ENCODE measurements around the gene CARD9. TPM values are rescaled to one million over a fixed set of nuclear protein-coding genes. Genes with fewer than 3 reads are reported as not detected.
A peak's percentile ranks its signal among the peaks of the same experiment; 100 is the strongest.

Gene CARD9
- total RNA-seq, 1 donor = 14.7 TPM

DNA sequence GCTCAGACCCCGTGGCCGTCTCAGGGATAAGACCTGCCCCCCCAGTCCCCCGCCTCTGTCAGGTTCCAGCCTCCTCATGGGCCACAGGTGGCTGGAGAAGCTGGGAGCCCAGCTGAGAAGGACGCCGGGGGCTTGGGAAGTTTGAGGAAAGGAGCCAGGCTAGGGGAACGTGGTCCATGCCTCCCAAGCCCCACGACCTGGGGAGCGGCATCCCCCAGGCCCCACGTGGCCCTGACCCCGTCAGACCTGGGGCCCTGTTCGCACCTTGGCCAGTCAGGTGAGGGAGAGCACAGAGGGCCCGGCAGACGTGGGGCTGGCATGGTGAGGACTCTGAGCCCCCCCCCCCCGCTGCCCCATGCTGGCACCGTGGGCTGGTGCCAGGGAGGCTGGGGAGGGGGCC, 42.4 kb downstream of the CARD9 start:
- TF ChIP-seq, protein P1, sequence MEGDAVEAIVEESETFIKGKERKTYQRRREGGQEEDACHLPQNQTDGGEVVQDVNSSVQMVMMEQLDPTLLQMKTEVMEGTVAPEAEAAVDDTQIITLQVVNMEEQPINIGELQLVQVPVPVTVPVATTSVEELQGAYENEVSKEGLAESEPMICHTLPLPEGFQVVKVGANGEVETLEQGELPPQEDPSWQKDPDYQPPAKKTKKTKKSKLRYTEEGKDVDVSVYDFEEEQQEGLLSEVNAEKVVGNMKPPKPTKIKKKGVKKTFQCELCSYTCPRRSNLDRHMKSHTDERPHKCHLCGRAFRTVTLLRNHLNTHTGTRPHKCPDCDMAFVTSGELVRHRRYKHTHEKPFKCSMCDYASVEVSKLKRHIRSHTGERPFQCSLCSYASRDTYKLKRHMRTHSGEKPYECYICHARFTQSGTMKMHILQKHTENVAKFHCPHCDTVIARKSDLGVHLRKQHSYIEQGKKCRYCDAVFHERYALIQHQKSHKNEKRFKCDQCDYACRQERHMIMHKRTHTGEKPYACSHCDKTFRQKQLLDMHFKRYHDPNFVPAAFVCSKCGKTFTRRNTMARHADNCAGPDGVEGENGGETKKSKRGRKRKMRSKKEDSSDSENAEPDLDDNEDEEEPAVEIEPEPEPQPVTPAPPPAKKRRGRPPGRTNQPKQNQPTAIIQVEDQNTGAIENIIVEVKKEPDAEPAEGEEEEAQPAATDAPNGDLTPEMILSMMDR (IDR thresholded peaks at IDR 0.05; ENCODE audit: insufficient read depth, low read depth, low read length) = no peak
- DNase-seq (ENCODE audit: low read depth) = no peak
- no peak overlapping the region for H3K4me3 ChIP-seq (ENCODE audit: low read depth, low read length)

DNA sequence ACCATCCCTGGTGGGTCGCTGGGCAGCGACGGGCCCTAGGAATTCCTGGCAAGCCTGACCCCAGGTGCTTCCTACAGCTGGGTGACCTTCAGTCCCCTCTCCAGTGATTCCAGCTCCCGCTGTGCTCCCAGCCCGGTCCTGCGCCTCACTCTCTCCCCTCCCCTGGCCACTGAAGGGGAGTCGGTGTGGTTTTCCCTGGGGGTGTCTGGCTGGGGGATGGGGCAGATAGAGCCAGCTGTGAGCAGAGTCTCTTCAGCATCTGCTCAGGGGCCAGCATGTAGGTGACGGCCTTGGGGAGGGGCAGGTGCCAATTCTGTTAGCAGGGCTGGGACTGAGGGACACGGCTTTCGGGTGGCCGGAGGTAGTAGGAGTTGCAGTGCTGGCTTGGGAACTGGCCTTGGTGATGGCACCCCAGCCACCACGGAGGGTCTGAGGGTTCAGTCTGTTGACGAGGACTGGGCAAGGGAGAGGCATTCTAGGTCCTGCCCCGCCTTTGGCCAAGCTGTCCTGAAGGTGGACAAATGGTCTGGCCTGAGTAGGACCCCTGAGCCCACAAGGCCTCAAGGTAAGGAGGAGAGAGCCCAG, 43.0 kb downstream of the CARD9 start:
- TF ChIP-seq, protein P1 (IDR thresholded peaks at IDR 0.05; ENCODE audit: insufficient read depth, low read depth, low read length) = no peak
- no peak overlapping the region for H3K4me3 ChIP-seq (ENCODE audit: low read depth, low read length)
- no peak for DNase-seq (ENCODE audit: low read depth)

DNA sequence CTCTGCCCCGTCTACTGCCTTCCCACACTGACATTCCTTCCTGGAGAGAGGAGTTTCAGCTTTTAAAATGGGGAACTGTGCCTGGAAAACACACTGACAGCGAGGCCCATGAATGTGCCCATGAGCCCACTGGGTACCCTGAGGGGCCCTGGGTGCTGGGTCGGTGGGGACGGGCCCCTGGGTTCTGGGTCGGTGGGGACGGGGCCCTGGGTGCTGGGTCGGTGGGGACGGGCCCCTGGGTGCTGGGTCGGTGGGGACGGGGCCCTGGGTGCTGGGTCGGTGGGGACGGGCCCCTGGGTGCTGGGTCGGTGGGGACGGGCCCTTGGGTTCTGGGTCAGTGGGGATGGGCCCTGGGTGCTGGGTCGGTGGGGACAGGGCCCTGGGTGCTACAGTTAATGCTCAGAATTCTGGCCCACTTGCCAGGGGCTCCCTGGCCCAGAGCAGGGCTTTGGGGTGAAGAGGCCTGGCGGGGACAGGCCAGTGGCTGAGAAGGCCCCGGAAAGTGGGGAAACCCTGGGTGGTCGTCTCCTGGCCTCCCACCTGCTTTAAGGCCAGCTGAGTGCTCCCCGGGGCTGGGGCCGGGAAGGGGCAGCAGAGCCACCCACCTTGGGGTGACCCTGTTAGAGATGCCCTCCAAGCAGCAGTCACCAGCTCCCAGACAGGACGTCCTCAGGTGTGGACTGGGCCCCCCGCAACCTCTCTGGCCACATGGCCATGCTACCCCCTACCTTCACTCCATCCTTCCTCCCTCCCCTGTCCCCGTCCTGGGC, 43.6 kb downstream of the CARD9 start:
- H3K4me3 ChIP-seq (ENCODE audit: low read depth, low read length) = peak overlapping the region; percentile 76
- TF ChIP-seq, protein P1 (IDR thresholded peaks at IDR 0.05; ENCODE audit: insufficient read depth, low read depth, low read length) = no peak
- no peak for DNase-seq (ENCODE audit: low read depth)

DNA sequence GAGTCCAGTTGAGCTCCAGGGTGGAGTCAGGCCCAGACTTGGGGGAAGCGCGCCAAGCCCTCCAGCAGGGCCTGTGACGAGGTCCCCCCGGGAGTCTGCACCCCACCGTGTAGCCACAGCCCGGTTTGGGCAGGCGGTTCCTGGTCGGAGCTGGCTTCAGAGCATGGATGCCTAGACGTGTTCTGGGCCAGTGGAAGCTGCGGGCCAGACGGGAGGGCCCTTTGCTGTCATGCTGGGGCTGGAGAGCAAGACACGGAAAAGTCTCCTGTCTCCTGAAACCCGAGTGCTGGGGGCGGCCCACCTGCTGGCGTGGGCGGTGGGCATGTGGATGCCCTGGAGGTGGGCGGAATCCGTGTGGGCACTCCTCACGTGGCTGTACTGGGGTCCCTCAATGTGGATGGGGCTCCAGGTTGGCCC, 44.2 kb downstream of the CARD9 start:
- H3K4me3 ChIP-seq (ENCODE audit: low read depth, low read length) = peak overlapping the region; percentile 76
- no peak for DNase-seq (ENCODE audit: low read depth)
- TF ChIP-seq, protein P1 (IDR thresholded peaks at IDR 0.05; ENCODE audit: insufficient read depth, low read depth, low read length) = no peak

DNA sequence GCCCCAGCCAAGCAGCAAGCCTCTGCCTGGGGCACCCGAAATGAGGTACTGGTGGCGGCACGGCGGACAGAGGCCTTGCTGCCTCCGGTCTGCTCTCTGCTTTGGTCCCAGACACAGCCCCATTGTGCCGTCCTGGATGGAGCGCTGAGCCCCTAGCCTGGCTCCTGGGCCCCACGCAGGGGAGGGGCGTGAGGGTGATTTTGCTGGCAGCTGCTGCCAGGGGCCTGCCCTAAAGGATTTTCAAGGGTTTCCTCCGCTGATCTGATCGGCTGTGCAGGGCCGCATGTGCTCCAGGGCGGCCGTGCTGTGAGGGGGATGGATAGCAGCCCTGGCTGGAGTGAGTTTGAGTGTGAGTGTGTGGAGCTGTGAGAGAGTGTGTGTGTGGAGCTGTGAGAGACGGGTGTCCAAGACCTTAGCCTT, 44.8 kb downstream of the CARD9 start:
- TF ChIP-seq, protein P1 (IDR thresholded peaks at IDR 0.05; ENCODE audit: insufficient read depth, low read depth, low read length) = no peak
- peak overlapping the region; percentile 76 for H3K4me3 ChIP-seq (ENCODE audit: low read depth, low read length)
- peak; percentile 64 for DNase-seq (ENCODE audit: low read depth)

DNA sequence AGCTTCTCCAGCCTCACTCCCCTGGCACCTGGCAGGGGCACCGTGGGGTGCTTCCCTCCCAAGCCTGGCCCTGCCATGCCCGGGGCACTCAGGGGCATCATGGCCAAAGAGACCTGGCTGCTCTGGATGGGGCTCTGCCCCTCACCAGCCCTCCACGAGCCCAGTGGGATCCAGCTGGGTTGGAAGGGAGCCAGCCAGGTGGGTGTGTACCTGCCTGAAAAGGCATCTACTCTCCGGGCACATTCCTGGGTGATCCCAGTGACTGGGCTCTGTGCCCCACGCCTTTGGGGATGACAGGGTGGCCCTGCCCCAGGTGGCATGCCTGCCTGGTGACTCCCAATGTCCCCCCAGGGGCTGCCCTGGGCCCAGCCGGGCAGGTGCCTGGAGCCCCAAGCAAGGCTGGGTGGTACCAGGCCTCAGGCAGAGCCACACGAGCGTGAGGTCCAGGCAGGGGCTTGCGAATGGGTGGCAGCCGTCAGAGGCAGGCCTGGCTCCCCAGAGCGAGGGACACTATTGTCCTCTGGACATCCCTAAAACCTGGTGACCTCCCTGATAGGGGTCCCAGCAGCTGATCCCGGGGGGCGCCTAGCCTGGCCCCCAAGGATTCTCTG, 45.4 kb downstream of the CARD9 start:
- TF ChIP-seq, protein P1 (IDR thresholded peaks at IDR 0.05; ENCODE audit: insufficient read depth, low read depth, low read length) = no peak
- H3K4me3 ChIP-seq (ENCODE audit: low read depth, low read length) = peak overlapping the region; percentile 76
- DNase-seq (ENCODE audit: low read depth) = no peak
